NAMALWA (cell line): ENCODE measurements around the gene AJM1.

ENCODE experiments used
- DNase-seq: peaks from one replicate; pipeline ENCODE4 v3.0.0-alpha.2; 2015; ENCODE audit warnings: low spot score

The AJM1 gene

DNA sequence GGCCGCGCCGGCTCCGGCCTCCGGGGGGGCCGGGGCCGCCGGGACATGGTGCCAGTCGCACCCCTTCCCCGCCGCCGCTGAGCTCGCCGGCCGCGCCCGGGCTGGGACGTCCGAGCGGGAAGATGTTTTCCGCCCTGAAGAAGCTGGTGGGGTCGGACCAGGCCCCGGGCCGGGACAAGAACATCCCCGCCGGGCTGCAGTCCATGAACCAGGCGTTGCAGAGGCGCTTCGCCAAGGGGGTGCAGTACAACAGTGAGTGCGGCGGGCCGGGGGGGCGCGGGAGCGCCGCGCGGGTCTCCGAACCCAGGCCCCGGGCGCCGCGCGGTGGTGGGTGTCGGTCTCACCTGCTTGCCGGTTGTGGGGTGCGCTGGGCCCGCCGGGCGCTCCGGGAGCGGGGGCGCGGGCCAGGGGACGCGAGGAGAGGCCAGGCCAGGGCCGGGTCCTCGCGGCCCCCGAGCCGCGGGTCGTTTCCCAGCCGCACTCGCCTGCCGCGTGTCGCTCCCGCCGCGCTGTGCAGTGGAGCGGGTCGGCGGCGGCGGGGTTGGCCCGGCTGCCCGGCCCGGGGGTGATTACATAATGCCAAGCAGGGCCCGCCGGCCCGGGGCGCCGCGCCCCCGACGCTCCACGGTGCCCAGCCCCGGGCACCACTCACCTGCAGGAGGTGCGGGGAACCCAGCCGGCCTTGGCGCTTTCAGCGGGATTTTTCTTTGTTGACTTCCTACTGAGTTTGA is 34.0 kb upstream of the AJM1 start:
- DNase-seq: peak; percentile 62

DNA sequence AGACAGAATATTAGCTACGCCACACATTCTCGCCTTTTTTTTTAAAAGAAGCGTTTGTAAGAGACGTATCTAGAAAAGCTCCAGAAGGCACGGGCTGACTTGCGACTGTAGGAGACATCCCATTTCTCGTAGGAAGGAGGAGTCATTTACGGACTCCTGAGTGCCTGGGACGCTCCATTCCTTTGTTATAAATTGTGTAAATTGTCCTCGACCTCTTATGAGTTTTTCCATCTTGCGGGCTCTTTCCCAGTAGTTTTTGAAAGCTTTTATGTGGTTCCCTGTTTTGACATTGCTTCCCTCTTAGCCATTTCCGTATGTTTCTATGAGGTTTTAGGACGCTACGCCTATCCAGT is 33.5 kb upstream of the AJM1 start:
- DNase-seq: no peak

DNA sequence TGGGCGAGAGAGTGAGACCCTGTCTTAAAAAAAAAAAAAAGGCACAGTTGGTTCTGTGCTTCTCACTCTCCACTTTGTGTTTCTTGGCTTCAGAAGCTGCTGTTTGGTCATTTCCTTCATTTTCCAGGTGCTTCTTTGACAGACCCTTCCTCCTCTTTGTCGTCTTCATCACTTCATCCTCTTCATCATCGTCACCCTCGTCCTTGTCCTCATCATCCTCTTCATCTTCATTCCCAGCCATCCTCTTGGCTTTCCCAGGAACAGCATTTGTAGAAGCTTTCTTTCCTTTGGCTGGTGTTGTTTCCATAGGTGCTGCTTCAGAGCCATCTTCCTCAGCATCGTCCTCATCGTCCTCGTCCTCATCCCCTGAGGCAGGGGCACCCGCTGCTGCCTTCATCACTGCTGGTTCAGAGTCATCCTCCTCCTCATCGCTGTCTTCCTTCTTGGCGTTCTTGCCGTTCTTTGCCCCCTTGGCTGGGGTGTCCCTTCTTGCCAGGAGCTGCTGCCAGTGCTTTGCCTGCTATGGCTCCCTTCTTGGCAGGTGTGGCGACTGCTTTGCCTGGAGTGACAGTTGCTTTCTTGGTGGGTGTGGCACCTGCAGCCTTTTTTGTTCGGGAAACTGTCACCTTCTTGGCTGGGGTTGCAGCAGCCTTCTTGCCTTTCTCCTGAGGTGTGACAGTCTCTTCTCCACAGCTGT is 27.4 kb upstream of the AJM1 start:
- DNase-seq: no peak

DNA sequence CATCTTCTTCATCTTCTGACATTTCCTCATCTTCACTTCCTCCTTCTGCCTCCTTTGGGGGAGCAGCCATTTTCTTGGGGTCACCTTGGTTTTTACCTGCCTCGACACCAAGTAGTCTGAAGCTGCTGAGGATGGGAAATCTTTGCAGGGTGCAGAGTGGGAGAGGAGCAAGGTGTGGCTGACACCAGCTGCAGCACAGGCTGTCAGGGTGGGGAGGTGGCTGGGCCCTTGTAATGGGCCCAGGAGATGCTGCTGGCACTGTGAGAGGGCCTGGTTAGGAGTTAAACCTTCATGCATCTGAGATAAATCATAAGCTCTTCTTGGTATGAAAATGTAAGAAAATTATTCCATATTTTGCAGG is 26.9 kb upstream of the AJM1 start:
- DNase-seq: no peak

DNA sequence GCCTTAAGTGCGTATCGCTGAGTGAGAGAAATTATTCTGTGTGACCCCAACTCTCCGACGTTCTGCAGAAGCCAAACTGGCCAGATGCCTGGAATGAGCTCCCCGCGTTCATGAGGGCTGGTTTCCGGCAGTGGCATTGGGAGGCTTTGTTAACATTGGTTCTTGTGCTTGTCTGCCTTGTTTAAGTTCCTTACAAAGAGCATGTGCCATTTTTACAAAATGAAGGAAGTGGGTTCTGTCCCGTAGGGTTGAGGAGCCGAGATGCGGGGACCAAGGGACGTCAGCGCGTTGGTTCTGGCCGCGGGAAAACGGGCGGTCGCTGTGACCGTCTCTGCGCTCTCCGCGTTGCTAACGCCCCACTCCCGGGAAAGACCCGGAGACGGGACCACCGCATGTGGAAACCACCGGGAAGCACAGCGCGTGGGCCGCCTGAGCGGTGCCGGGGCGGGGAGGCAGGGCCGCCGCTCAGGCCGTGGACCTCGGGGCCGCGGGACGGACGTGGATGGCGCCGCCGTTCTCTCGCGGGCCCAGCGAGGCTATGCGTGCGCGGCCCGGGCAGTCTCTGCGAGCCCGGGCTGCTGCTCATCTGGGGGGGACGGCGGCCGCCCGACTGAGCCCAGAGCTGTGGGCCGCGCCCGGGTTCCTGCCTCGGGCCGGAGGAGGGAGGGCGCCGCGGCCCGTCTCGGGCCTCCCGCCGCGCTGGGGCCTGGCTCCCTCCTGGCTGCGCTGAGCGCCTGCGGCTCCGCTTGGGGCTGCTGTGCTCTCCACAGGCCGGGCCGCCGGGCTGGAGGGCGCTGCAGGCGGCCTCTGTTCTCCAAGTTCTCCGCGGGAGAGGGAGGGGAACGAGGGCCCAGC is 21.1 kb upstream of the AJM1 start:
- no peak for DNase-seq

DNA sequence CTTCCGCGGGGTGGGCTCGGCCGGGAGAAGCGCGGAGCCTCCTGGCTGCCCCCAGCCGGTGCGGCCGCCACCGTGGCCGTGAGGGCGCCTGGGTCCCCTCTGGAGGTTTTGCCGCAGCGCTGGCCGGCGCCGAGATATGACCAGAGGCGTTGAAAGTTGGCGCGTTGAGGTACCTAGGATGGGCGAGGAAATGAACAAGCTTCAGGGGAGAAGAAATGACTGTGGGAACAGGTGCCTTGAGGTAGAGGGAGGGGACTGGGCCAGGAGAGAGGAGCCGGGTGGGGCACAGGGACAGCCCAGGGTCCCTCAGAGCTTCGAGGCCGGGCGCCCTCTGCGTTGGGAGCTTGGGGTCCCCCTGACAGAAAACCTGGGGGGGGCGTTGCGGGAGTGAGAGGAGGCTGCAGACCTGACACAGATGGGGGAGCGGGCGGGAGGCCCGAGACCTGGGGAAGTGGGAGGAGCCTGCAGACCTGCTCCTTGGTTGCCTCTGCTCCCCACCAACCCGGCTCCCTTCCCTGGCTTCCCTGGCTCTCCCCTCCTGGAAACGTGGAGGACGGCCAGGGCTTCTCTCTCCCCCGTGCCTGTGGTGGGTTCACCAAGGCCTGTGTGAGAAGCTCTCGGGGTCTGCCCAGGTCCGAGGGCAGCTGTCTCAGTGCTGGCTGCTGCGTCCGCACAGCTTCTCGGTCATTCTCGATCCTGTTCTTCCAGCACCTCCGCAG is 20.3 kb upstream of the AJM1 start:
- no peak for DNase-seq

DNA sequence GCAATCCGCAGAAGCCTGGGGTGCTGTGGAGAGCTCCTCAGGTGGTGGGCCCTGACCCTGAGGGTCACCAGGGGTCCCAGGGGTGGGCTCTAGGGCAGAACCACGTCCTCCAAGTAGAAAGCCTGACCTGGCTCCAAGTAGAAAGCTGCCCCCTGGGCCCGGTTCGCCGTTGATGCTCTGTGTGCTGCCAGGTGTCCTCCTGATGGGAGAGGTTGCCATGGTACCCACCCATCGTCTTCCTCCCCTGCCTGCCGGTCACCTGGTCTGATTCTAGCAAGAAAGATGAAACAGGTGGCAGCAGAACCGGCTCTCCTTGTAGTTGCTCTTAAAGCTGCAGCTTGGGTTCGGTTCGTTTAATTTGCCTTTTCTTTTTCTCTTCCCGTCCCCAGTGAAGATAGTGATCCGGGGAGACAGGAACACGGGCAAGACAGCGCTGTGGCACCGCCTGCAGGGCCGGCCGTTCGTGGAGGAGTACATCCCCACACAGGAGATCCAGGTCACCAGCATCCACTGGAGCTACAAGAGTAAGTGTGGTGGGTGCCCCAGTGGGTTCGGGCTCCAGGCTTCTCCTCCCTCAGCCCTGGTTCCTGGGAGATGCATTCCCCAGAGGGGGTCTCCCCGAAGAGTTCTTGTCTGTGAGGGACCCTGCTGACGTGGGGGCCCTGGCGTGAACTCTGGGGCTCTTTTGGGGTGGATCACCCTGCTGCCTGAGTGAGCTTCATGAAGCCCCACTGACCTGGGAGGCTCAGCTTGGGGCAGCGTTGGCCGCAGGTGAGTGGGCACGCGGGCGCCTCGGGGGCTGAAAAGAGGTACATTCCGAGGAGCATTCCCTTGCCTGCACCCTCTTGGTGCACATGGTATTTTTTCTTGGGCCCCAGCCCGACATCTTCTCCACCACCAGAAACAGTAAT is 18.9 kb upstream of the AJM1 start:
- no peak for DNase-seq

DNA sequence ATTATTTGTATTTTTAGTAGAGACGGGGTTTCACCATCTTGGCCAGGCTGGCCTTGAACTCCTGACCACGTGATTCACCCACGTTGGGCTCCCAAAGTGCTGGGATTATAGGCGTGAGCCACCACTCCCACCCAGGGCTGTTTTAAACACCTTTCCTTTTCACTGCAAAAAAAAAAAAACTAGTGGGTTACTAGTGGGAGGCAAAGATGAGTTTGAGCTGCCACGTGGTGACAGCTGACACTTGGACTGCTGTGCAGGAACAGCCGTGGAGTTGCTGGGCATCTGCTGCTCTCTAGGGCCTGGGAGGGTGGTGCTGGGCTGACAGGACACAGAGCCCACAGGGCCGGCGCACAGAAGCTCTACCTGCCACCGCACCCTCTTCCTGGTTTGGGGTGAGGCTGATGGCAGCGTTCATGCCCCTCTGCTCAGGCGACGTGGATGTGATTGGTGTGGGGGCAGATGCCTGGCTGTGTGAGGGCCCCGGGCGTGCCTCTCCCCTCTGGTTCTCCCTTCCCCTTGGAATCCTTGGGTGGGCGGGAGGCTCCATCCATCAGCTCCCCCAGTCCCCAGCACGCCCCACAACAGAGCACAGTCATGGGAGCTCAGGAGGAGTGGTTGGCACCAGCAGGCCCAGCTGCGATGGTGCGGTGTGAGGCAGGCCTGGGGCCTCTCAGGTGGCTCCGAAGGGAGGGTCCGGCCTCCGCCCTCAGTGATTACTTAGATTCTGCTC is 17.6 kb upstream of the AJM1 start:
- no peak for DNase-seq

DNA sequence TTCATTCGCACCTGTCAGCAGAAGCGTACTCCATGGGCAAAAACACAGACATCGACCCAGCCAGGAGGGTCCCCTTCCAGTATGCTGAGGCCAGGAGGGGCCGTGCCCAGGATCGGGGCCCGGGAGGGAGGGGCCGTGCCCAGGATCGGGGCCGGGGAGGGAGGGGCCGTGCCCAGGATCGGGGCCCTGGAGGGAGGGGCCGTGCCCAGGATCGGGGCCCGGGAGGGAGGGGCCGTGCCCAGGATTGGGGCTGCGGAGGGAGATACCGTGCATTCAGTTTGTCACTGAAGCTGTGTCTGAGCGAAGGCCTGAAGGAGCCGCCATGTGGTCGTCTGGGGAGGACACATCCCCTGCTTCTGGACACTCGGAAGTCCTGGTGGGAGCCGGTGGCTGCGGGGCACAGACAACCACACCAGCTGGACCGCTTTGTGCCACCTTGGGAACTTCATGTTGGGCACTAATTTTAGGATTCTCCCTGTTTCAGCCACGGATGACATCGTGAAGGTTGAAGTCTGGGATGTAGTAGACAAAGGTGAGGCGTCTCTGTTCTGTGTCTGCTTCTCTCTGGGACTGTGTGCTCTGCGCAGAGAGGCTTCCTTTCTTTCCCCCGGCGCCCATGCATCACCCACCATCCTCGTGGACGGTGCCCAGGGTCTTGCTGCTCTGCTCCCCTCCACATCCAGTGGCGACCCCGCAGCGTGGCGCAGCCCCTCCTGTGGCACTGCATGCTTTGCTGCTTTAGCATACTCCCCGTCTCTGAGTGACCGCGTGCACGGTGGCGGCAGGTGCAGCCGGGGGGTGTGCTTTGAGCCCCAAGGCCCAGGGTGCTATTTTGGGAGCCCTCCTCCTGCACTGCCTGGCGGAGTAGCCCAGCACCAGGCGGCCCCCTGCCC is 16.7 kb upstream of the AJM1 start:
- DNase-seq: no peak

DNA sequence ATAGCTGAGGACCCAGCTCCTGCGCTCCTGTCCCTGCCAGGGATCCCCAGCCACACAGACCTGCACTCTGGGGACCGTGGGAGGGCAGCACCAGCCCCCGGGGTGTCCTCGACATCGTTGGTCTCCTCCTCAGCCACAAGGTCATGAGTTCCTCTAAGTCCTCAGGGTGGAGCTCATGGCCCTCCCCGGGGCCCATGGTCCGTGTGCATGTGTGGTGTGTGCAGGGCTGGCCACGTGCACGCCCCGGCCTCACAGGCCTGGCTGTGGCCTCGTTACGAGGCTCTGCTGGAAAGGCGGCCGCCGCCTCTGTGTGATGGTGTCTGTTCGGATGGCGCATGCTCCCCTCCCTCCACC is 16.1 kb upstream of the AJM1 start:
- no peak for DNase-seq

DNA sequence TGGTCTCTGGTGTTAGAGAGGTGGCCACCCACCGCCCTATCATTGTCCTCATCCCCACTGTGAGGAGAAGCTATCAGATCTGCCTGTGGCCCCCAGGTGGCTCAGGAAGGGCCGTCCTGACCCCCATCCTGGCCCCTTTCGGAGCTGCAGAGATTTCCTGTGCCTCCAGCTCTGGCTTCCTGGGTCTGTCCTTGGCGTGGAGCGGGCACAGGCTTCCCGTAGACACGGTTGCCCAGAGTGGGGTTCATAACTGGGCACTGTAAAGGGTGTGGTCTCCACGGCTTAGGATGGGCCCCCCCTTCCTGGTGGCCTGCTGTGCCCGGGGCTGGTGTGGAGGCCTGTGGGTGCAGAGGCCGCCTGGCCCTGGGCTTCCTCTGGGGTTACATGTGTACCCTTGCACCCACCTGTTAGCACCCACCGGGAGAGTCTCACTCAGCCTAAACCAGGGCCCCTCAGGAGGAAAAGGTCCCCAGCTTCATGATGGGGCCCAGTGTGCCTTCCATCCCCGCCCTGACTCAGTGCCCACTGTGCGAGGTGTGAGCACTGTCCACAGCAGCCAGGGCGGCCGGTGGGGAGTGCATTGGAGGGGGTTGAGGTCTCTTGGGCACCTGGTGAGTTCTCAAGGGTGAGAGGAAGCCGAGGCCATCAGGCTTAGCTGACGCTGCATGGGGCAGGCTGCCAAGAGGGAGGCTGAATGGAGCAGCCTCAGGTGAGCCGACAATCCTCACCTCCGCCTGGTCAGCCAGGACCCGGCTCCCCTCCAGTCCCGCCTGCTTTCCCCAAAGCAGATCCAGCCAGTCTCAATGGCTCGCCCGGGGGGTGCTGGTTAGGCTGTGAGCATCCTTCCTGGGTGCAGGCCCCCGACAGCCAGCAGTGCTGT is 15.3 kb upstream of the AJM1 start:
- no peak for DNase-seq

DNA sequence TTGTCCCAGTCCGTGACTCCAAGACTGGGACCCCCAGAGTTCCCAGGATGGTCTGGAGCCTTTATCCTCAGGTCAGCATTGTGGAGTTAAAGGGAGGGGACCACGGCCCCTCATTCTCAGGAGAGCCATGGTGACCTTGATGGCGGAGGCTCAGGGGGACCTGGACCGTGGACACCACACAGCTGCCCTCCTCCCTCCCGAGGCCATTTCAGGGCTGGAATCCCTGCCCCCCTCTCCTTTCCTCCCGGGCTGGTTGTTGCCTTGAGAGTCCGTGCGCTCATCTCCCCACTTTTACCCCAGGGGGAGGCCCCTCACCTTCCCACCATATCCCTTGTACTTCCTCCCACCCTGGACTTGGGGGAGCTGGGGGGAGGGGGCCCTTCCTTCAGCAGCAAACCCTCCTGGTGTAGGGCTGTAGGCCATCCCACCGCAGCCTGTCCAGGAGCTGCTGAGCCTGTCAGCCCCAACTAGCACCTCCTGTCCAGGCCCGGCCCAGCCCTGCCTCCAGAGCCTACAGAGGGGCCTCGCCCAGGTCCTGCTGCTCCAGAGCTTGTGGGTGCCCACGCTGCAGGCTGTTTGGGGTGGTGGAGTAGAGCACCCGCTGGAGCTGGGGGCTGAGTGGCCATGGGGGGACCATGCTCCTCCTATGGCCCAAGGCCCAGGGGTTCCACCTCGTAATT is 14.3 kb upstream of the AJM1 start:
- DNase-seq: no peak

DNA sequence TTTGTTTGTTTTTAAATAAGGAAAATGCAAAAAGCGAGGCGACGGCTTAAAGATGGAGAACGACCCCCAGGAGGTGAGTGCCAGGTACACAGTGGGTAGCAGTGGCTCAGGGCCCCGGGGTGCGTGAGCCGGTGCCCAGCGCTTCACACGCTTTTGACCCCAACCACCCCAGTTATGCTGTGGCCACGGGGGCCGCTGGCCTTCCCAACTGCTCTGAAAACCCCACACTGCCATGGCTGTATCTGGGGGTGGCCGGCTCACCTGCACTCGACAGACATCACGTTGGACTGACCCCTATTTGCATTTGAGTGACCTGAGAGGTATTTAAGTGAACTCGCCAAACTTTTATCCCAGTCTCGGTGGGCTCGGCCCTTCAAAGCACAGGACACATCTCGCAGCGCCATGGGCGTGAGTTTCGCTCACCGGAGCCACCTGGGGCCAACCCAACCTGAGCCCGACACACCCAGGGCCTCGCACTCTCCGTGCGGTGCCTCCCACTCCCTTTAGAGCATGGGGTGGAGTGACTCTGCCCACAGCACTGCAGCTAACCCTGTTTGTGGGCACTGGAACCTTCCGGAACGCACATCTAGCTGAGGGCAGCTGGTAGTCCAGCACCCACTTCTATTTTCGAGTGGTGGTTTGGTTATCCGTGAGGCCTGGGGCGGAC is 13.7 kb upstream of the AJM1 start:
- no peak for DNase-seq

DNA sequence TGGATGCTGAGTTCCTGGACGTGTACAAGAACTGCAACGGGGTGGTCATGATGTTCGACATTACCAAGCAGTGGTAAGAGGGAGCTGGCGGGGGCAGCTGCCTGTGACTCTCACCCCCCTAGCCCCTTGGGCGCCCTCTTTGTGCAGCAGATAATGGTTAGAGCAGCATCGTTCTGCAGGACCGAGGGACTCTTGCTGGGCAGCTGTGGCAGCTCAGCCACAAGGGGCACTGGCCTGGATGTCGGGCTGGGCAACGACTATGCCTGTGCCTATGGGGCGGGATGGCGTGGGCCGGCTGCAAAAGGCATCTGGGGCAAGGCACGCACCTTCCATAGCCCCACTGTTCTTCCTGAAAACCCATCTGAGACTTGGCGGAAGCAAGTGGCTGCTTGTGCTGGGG is 12.9 kb upstream of the AJM1 start:
- DNase-seq: no peak

DNA sequence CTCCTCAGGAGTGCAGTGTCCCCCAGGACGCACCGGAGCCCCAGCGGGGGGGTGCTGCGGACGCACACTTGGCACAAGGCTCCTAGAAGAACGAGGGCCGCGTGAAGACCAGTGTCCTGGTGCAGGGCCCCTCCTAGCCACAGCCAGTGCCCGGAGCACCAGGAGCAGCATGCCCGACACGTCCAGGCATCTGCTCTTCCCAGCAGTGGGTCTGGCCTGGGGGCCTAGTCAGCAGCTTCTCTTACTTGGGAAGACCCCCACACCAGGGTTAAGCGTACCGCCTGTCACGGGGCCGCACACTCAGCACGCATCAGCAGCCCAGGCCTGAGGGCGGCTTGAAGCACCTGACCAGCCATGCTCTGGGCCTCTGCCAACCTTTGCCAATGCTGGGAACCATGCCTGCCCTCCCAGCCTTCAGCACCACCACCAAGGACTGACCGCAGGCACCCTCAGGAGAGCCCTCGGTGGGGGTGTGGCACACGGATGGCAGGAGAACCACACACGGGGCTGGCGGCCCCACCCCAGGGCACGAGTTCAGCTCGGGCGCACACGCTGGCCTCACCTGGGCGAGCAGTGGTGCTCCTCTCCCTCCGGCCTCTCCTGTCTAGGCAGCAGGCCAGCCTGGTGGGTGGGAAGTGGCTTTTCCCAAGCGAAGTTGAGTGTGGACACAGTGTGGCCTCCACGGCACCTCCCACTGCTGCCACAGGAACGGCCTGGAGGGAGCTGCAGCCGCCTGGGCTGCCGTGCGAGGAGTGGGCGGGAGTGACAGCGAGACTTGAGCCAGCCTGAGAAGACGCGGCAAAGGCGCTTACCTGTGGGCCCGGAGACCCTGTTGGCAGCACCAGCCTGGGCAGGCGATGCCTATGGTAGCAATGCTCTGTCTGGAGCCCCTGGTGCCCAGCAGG is 12.0 kb upstream of the AJM1 start:
- DNase-seq: no peak

DNA sequence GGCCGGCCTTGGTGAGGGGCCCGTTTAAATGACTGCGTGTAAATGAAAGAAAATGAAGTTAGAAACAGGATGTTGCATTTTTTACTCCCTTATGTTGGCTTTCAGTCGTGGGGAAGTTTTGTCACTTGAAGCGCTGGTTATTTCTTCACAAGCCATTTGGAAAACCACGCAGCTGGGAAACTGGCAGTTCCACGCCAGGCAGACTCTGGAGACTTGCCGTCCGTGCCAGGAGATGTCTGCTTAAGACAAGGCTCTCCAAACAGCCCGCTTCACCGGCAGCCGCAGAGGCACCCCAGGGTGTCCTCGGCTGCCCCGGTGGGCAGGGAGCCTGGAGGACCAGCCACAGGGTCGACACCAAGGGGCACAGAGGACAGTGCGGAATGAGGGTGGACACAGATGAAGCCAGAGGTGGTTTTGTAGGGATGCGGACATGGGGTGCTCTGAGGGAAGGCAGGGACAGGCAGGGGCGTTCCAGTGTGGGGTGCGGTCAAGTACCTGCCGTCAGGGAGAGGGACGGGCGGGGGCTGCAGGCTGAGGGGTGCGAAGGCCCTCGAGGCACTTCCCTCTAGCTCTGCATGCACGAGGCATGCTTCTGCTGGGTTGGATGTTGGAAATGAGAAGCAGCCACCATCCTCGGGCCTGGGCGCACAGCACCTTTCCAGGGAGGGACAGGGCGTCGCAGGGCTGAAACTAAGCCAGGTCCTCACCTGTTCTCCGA is 11.1 kb upstream of the AJM1 start:
- no peak for DNase-seq
